Measurements from ENCODE around the gene ATP5PF.
"Not testable (repeated sequence)": the region's sequence is repeated elsewhere in the genome, so short reads cannot be mapped to it uniquely, and the experiment has no call there.

Gene ATP5PF, protein sequence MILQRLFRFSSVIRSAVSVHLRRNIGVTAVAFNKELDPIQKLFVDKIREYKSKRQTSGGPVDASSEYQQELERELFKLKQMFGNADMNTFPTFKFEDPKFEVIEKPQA

DNA sequence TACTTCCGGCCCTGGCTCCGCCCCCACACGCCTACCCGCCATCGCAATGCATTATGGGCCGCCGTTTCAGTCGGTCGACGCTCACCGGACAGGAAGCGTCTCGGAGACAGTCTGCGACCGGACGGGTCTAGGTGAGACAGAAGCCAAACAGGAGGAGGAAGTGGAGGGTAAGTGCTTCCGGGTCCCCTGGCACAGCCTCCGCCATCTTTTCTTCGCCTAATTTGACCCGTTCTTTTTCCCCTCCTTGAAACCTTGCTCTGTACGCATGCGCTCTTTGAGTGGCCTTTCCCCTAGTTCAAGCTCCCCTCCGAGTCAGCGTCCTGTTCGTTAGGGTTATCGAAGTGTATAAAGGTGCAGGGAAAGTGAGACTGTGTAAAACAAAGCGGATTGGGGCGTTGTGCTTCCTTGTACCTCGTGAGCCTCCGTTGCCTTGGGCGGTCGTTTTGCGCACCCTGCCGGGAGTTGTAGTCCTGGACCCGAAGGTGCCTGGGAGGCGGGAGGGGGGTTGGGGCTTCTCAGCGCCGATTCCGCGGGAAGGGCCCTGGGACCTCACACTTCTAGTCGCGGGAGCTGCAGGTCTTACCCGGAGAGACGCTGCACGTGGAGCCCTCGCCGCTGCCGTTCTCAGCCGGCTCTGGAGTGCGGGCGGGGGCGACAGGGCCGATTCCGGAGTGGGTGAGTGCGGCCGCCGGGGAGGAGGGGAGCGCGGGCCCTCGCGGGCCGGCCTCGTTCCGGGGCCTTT, at the start of gene ATP5PF, which contains the start of gene GABPA:
TSS of gene ATP5PF (minus strand) at position 1 of the 742 bp plus-strand sequence. CDS start 5,110 bp downstream, outside the sequence.
TSS of gene GABPA (plus strand) at position 69 of the 742 bp plus-strand sequence. CDS start 6,627 bp downstream, outside the sequence.
- TF ChIP-seq, protein P1, sequence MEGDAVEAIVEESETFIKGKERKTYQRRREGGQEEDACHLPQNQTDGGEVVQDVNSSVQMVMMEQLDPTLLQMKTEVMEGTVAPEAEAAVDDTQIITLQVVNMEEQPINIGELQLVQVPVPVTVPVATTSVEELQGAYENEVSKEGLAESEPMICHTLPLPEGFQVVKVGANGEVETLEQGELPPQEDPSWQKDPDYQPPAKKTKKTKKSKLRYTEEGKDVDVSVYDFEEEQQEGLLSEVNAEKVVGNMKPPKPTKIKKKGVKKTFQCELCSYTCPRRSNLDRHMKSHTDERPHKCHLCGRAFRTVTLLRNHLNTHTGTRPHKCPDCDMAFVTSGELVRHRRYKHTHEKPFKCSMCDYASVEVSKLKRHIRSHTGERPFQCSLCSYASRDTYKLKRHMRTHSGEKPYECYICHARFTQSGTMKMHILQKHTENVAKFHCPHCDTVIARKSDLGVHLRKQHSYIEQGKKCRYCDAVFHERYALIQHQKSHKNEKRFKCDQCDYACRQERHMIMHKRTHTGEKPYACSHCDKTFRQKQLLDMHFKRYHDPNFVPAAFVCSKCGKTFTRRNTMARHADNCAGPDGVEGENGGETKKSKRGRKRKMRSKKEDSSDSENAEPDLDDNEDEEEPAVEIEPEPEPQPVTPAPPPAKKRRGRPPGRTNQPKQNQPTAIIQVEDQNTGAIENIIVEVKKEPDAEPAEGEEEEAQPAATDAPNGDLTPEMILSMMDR (IDR thresholded peaks at IDR 0.05; ENCODE audit: borderline replicate concordance, control extremely low read depth, extremely low read depth, insufficient read depth, missing control alignments), result no peak
- in situ Hi-C loops (cut with MboI; ENCODE audit: low sequenced_read_pairs, unreplicated experiment), result no loop called here
- DNase-seq (ENCODE audit: low spot score), result peak; percentile 92

DNA sequence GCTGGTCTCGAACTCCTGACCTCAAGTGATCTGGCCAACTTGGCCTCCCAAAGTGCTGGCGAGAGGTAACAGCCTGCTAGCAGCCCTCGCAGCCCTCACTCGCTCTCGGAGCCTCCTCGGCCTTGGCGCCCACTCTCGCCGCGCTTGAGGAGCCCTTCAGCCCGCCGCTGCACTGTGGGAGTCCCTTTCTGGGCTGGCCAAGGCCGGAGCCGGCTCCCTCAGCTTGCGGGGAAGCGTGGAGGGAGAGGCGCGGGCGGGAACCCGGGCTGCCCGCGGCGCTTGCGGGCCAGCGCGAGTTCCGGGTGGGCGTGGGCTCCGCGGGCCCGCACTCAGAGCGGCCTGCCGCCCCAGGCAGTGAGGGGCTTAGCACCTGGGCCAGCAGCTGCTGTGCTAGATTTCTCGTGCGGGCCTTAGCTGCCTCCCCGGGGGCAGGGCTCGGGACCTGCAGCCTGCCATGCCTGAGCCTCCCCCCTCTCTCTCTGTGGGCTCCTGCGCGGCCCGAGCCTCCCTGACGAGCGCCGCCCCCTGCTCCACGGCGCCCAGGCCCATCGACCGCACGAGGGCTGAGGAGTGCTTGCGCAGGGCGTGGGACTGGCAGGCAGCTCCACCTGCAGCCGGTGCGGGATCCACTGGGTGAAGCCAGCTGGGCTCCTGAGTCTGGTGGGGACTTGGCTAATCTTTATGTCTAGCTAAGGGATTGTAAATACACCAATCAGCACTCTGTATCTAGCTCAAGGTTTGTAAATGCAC, 43.6 kb upstream of the ATP5PF start:
- in situ Hi-C loops (cut with MboI; ENCODE audit: low sequenced_read_pairs, unreplicated experiment); DNase-seq (ENCODE audit: low spot score): not testable (repeated sequence)

DNA sequence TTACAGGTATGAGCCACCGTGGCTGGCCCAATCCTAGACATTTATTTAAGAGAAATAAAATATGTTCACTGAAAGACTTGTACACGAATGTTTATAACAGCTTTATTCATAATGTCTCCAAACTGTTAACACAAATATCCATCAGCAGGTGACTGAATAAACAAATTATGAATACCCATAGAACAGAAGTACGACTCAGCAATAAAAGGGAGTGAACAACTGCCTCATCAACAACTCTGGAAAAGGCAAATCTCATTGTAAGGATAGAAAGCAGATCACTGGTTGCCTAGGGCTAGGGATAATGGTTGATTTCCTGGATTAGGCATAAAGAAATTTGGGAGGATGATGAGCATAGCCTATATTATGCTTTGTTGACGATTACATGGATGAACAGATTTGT, 41.7 kb upstream of the ATP5PF start:
- TF ChIP-seq, protein P1 (IDR thresholded peaks at IDR 0.05; ENCODE audit: borderline replicate concordance, control extremely low read depth, extremely low read depth, insufficient read depth, missing control alignments), result no peak
- DNase-seq (ENCODE audit: low spot score), result no peak
- in situ Hi-C loops (cut with MboI; ENCODE audit: low sequenced_read_pairs, unreplicated experiment), result no loop called here

DNA sequence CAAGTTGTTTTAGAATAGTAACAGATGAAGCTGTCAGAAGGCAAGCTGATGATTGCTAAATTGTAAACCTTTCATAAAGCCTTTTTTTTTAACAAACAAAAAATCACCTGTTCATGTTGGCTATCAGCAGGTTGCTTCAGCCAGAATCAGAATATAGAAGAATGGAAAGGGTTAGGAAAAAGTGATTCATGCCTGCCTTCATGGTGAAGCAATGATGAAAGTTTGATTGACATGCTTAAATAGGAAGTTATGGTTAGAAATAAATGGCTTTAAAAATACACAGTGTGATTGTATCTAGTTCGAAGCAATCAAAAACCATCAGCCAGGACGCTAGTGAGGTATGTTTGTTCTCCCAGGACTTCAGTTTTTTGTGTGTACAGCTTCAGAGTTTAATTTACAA, 38.0 kb upstream of the ATP5PF start:
- DNase-seq (ENCODE audit: low spot score), result no peak
- TF ChIP-seq, protein P1 (IDR thresholded peaks at IDR 0.05; ENCODE audit: borderline replicate concordance, control extremely low read depth, extremely low read depth, insufficient read depth, missing control alignments), result no peak
- in situ Hi-C loops (cut with MboI; ENCODE audit: low sequenced_read_pairs, unreplicated experiment), result no loop called here

DNA sequence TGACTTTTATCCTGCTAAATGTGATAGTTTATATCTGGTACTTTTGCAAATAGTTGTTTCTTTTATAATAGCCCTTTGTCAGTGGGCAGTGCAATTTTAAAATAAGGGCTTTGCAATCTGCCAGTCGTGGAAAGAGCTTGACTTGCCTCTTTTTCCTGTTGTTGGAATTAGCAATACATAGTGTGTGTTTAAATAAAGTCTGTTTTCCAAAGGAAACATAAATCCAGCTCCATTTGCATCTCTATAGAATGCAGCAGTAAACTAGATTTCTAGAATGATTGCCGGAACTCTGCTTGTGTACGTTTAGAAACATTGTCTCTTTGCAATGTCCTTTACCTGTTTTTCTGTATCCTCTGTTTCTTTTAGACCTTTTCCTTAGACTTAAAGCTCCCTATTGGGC, 33.2 kb upstream of the ATP5PF start:
- TF ChIP-seq, protein P1 (IDR thresholded peaks at IDR 0.05; ENCODE audit: borderline replicate concordance, control extremely low read depth, extremely low read depth, insufficient read depth, missing control alignments), result no peak
- DNase-seq (ENCODE audit: low spot score), result no peak
- in situ Hi-C loops (cut with MboI; ENCODE audit: low sequenced_read_pairs, unreplicated experiment), result no loop called here

DNA sequence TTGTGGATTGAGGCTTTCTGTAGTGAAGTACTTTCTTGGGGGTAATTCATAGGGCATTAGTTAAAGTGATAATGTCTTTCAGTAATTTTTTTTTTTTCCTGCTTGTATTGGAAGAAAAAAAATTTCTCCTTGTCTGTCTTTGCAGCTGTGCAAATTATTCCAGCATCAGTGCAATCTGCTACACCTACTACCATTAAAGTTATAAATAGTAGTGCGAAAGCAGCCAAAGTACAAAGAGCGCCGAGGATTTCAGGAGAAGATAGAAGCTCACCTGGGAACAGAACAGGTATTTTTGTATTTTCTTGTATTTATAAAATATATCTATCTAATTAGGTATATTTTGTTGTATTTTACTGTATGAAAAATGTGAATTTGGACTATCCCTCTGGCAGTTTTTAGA, 29.4 kb upstream of the ATP5PF start:
- DNase-seq (ENCODE audit: low spot score), result no peak
- TF ChIP-seq, protein P1 (IDR thresholded peaks at IDR 0.05; ENCODE audit: borderline replicate concordance, control extremely low read depth, extremely low read depth, insufficient read depth, missing control alignments), result no peak
- in situ Hi-C loops (cut with MboI; ENCODE audit: low sequenced_read_pairs, unreplicated experiment), result no loop called here

DNA sequence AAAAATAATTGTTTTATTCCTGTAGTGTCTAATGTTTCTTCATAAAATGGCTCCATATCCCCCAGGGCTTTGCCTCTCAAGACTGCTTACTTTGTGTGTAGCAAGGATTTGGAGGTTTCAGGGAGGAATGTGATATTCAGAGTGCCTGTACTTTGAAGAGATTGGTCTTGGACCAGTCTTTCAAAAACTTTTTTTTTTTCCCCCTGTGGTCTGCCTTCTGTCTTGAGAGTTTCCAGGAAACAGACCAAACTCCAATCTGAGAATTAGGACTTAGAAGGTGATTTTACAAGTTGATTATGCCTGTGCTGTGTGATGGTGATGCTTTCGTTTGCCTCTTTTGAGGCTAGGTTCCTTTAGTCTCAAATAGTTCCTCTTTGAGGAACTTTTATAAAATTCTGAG, 26.0 kb upstream of the ATP5PF start:
- DNase-seq (ENCODE audit: low spot score), result no peak
- in situ Hi-C loops (cut with MboI; ENCODE audit: low sequenced_read_pairs, unreplicated experiment), result no loop called here
- TF ChIP-seq, protein P1 (IDR thresholded peaks at IDR 0.05; ENCODE audit: borderline replicate concordance, control extremely low read depth, extremely low read depth, insufficient read depth, missing control alignments), result no peak

All from GM13976 (cell line).